Astrocyte (in vitro differentiated cells and primary cell): ENCODE measurements around the gene ACTL7A. TPM values are rescaled to one million over a fixed set of nuclear protein-coding genes. Genes with fewer than 3 reads are reported as not detected.
"Not testable (repeated sequence)": the region's sequence is repeated elsewhere in the genome, so short reads cannot be mapped to it uniquely, and the experiment has no call there.

Experiments used
- DNase-seq: peaks from one replicate; pipeline ENCODE4 v3.0.0-alpha.2; 2010; ENCODE audit warnings: low read depth
- FAIRE-seq: peaks from 2 replicates; lab custom pipeline; 2011; peaks lifted over from hg19 to GRCh38; lab: Jason Lieb, UNC
- H2AFZ ChIP-seq: 2 replicates; pipeline ENCODE4 v1.6.0; 2012; ENCODE audit warnings: low read depth, low read length, inconsistent platforms
- H3K27ac ChIP-seq: 2 replicates; pipeline ENCODE4 v1.5.1; 2011; ENCODE audit warnings: low read depth, low read length, inconsistent platforms
- H3K27me3 ChIP-seq: 2 replicates; pipeline ENCODE4 v1.6.0; 2011; ENCODE audit warnings: low read length, inconsistent platforms; ENCODE audit not compliant: insufficient read depth
- H3K36me3 ChIP-seq: 2 replicates; pipeline ENCODE4 v1.5.1; 2011; ENCODE audit warnings: low read length, inconsistent platforms; ENCODE audit not compliant: insufficient read depth
- H3K4me1 ChIP-seq: 2 replicates; pipeline ENCODE4 v1.5.1; 2011; ENCODE audit warnings: low read length, inconsistent platforms; ENCODE audit not compliant: insufficient read depth
- H3K4me2 ChIP-seq: 2 replicates; pipeline ENCODE4 v1.6.0; 2012; ENCODE audit warnings: low read length, inconsistent platforms
- H3K4me3 ChIP-seq: 2 replicates; pipeline ENCODE4 v1.5.1; 2011; ENCODE audit warnings: low read depth, mild to moderate bottlenecking, low read length, inconsistent platforms; ENCODE audit not compliant: insufficient read depth
- H3K79me2 ChIP-seq: 2 replicates; pipeline ENCODE4 v1.6.0; 2012; ENCODE audit warnings: mild to moderate bottlenecking, low read length, inconsistent platforms; ENCODE audit not compliant: insufficient read depth
- H3K9ac ChIP-seq: 2 replicates; pipeline ENCODE4 v1.6.0; 2012; ENCODE audit warnings: mild to moderate bottlenecking, low read length, inconsistent platforms
- H3K9me3 ChIP-seq: 2 replicates; pipeline ENCODE4 v1.5.1; 2012; ENCODE audit warnings: low read depth, mild to moderate bottlenecking, low read length, inconsistent platforms; ENCODE audit not compliant: insufficient read depth
- H4K20me1 ChIP-seq: 2 replicates; pipeline ENCODE4 v1.6.0; 2012; ENCODE audit warnings: low read length, inconsistent platforms; ENCODE audit not compliant: insufficient read depth
- H3K27ac Mint-ChIP-seq: one replicate; pipeline ENCODE4 v1.8.0; 2021; ENCODE audit warnings: mild to moderate bottlenecking, mixed read lengths; ENCODE audit not compliant: unreplicated experiment
- H3K27me3 Mint-ChIP-seq: one replicate; pipeline ENCODE4 v1.8.0; 2021; ENCODE audit warnings: low read depth, mixed read lengths; ENCODE audit not compliant: unreplicated experiment
- H3K36me3 Mint-ChIP-seq: one replicate; pipeline ENCODE4 v1.8.0; 2021; ENCODE audit warnings: low read depth, mixed read lengths; ENCODE audit not compliant: unreplicated experiment
- H3K4me1 Mint-ChIP-seq: one replicate; pipeline ENCODE4 v1.8.0; 2021; ENCODE audit warnings: low read depth, mixed read lengths; ENCODE audit not compliant: unreplicated experiment
- H3K4me3 Mint-ChIP-seq: one replicate; pipeline ENCODE4 v1.8.0; 2021; ENCODE audit warnings: mild to moderate bottlenecking, moderate library complexity, mixed read lengths; ENCODE audit not compliant: unreplicated experiment
- H3K9me3 Mint-ChIP-seq: one replicate; pipeline ENCODE4 v1.8.0; 2021; ENCODE audit warnings: mild to moderate bottlenecking, mixed read lengths; ENCODE audit not compliant: unreplicated experiment
- CTCF ChIP-seq: IDR thresholded peaks from 2 replicates; pipeline ENCODE4 v1.5.1; 2011; ENCODE audit warnings: low read depth, mild to moderate bottlenecking, inconsistent platforms, low read length, moderate library complexity; ENCODE audit not compliant: insufficient read depth
- EZH2 ChIP-seq: IDR thresholded peaks from 2 replicates; pipeline ENCODE4 v1.6.1; 2012; ENCODE audit warnings: mild to moderate bottlenecking, low read length, inconsistent platforms; ENCODE audit not compliant: insufficient read depth
- total RNA-seq: library from RNA; stranded (reverse); gene quantifications from 2 replicates; pipeline ENCODE4 v1.2.1, GENCODE V29; 2021

The ACTL7A gene
- total RNA-seq, 1 donor from 2014 or later: not detected

- Mint-ChIP-seq H3K27me3 (no peaks in the 10 kb centered on the region), H3K4me1 (peaks cover 15% of the 10 kb centered on the region), H3K4me3 (no peak overlapping the region), H3K9me3 (no peaks in the 10 kb centered on the region), H3K36me3 (peaks cover 1% of the 10 kb centered on the region), H3K27ac (no peak overlapping the region)
- Histone ChIP-seq H4K20me1 (peaks cover 4% of the 10 kb centered on the region), H3K79me2 (no peaks in the 10 kb centered on the region), H3K4me3 (no peak overlapping the region), H3K9ac (no peak overlapping the region), H3K27ac (no peak overlapping the region), H3K27me3 (no peaks in the 10 kb centered on the region), H3K4me2 (no peak overlapping the region), H3K4me1 (peaks cover 3% of the 10 kb centered on the region), H2AFZ (no peak overlapping the region), H3K9me3 (no peaks in the 10 kb centered on the region), H3K36me3 (peaks cover 5% of the 10 kb centered on the region)
- no peak for TF ChIP-seq EZH2
- TF ChIP-seq CTCF: no peak
- DNase-seq (no peak), FAIRE-seq (no peak)
These were observed 22.6 kb downstream of the ACTL7A start for GRCh38 chr9:108884701-108885100.

GRCh38 chr9:108885643-108886348, 23.7 kb downstream of the ACTL7A start:
- peak overlapping the region; percentile 32 for H3K4me2 ChIP-seq
- H3K27me3 Mint-ChIP-seq: no peaks in the 10 kb centered on the region
- H3K4me1 Mint-ChIP-seq: peaks cover 17% of the 10 kb centered on the region
- FAIRE-seq (peak; percentile 5), DNase-seq (peak; percentile 62)
- H2AFZ ChIP-seq: no peak overlapping the region
- H3K36me3 ChIP-seq: peaks cover 8% of the 10 kb centered on the region
- peaks cover 3% of the 10 kb centered on the region for H3K4me1 ChIP-seq
- H3K27ac ChIP-seq: no peak overlapping the region
- H3K9me3 Mint-ChIP-seq: no peaks in the 10 kb centered on the region
- peaks cover 4% of the 10 kb centered on the region for H4K20me1 ChIP-seq
- H3K4me3 Mint-ChIP-seq: no peak overlapping the region
- no peaks in the 10 kb centered on the region for H3K79me2 ChIP-seq
- no peak for TF ChIP-seq EZH2
- no peak for TF ChIP-seq CTCF
- no peaks in the 10 kb centered on the region for H3K27me3 ChIP-seq
- H3K9ac ChIP-seq: no peak overlapping the region
- H3K4me3 ChIP-seq: no peak overlapping the region
- peak overlapping the region; percentile 34 for H3K27ac Mint-ChIP-seq
- no peaks in the 10 kb centered on the region for H3K9me3 ChIP-seq
- H3K36me3 Mint-ChIP-seq: peaks cover 1% of the 10 kb centered on the region

GRCh38 chr9:108886594-108887271, 24.7 kb downstream of the ACTL7A start:
- not testable (repeated sequence) for H3K27me3 ChIP-seq, H3K4me2 ChIP-seq, H3K27ac Mint-ChIP-seq, DNase-seq, FAIRE-seq, H3K9ac ChIP-seq, H2AFZ ChIP-seq, H3K9me3 Mint-ChIP-seq, H3K27ac ChIP-seq, H3K4me3 Mint-ChIP-seq, H3K36me3 Mint-ChIP-seq, H3K79me2 ChIP-seq, H3K9me3 ChIP-seq, H3K27me3 Mint-ChIP-seq, H3K4me3 ChIP-seq, H4K20me1 ChIP-seq, H3K4me1 ChIP-seq
- peaks cover 17% of the 10 kb centered on the region for H3K4me1 Mint-ChIP-seq
- H3K36me3 ChIP-seq: peaks cover 11% of the 10 kb centered on the region
